Pancreas (tissue), 10 donors: ENCODE data around the gene BAG5. TPM values are rescaled to one million over a fixed set of nuclear protein-coding genes. Genes with fewer than 3 reads are reported as not detected.
A peak's percentile ranks its signal among the peaks of the same experiment; 100 is the strongest.

Experiments
- ATAC-seq, 4 donors: fragments of 200-7000 bp; cut with Tn5 transposase; one replicate each; pipeline versions ENCODE4 v1.8.0 to v1.9.1; 2020; ENCODE audit warnings: mild to moderate bottlenecking in 4 of 4, moderate library complexity in 4 of 4
- DNase-seq, 6 donors: peaks; one replicate each; pipeline ENCODE4 v3.0.0-alpha.2; 2020
- FAIRE-seq: peaks from 2 replicates; lab custom pipeline; 2012; peaks lifted over from hg19 to GRCh38; lab: Jason Lieb, UNC
- H3K27ac ChIP-seq, 4 donors: fragments of 200-600 bp; sonication (generic); 1 replicate in 3 of 4; 2 replicates in 1 of 4; pipeline versions ENCODE4 v1.5.0 to v1.8.0; 2020
- H3K27me3 ChIP-seq, 4 donors: fragments of 200-600 bp; one replicate each; pipeline ENCODE4 v1.8.0; 2021
- H3K36me3 ChIP-seq, 3 donors: fragments of 200-600 bp; sonication (generic) in 1 of 3; one replicate each; pipeline versions ENCODE4 v1.5.0 to v1.8.0; 2020 to 2021
- H3K4me1 ChIP-seq, 3 donors: fragments of 200-600 bp; one replicate each; pipeline ENCODE4 v1.8.0; 2021
- H3K4me3 ChIP-seq, 4 donors: fragments of 200-600 bp; sonication (generic) in 2 of 4; one replicate each; pipeline versions ENCODE4 v1.5.0 to v1.8.0; 2020 to 2021
- H3K9me3 ChIP-seq, 4 donors: fragments of 200-600 bp; one replicate each; pipeline ENCODE4 v1.8.0; 2021
- WGBS, 2 donors: extraction: QIAGEN DNeasy Blood & Tissue Kit; methylation state at CpG; one replicate each; pipeline ENCODE4 v1.1.7; 2013; 5-methylcytosine and 5-hydroxymethylcytosine counted together
- intact Hi-C, 3 donors: fragments of 100-400 bp; cut with DNase I; formaldehyde crosslinking; loops; one replicate each; pipeline versions ENCODE4 v1.11.1 to v1.14.2; 2022
- polyA plus RNA-seq, 2 donors: library from polyadenylated mRNA; stranded (reverse); fragments of 200-250 nt; gene quantifications; one replicate each; pipeline ENCODE4 v1.2.3, GENCODE V29; 2013
- total RNA-seq, 6 donors: library from RNA; stranded (reverse); fragmentation: NEBNext Ultra II Directional in 4 of 6; extraction: Animal tissue kit (Norgen Biotek cat#: 25700) in 4 of 6; gene quantifications; one replicate each; pipeline versions ENCODE4 v1.2.1 to v1.2.4, GENCODE V29; 2021 to 2023
- TF ChIP-seq, protein P1 (sequence below), 4 donors: fragments of 200-600 bp; sonication (generic) in 3 of 4; IDR thresholded peaks; one replicate each; pipeline versions ENCODE4 v1.5.0 to v1.8.0; 2021; ENCODE audit warnings: antibody characterized with exemption in 4 of 4
- donor health status: healthy with polysubstance abuse.
- donor health status: DM: no; HTN: no; CAD: no; lungs with moderate emphysema.
- donor health status: DM: no; HTN: no; CAD: no.
- donor health status: control.
- donor health status: control.
- donor health status: Bipolar disorder and iron deficiency.
- donor health status: DM: yes; HTN: yes; CAD: no.
- donor health status: DM: no; HTN: no; CAD: no.
- donor health status: DM: no; HTN: no; CAD: no.
- donor health status: DM: yes; HTN: yes; CAD: no.

The BAG5 gene
- total and polyA plus RNA-seq, 8 donors: 3.6 to 13.4 (median 8.8) TPM

DNA sequence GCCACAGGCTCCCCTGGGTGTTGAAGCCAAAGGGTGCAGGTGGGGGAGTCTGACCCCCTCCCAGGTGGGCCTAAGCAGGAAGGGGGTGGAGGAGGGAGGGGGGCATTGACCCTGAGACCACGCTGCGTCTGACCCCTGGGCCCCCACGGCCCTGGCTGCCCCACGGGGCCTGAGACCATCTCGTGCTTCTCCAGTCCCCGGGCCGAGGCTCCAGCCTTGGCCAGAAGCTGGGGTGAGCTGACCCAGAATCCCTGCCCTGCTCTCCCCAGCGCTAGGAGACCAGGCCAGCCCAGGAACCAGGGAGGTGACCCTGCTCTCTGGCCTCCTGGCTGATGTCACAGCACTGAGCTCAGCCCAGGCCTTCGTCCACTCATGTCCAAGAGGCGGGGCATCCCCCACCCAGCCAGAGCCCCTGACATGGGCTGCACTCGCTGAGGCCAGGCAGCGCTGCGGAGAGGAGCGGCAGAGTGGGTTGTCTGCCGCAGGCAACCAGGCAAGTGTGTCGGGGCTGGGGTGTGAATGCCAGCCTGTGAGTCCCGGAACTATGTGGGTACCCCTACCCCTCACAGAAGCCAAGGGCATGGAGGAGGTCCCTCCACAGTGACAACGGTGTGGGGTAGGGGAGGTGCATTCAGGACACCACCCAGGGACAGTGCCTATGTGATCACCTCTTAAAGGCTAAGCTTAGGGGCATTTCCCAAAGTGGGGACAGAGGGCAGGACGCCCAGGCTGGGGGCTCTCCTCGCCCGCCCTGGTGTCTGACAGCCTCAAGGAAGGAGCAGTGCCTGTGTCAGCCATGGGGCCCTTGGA lies 27.2 kb downstream of the BAG5 start:
- Histone ChIP-seq H3K27me3 (no peaks in the 10 kb centered on the region), H3K4me3 (no peak overlapping the region), H3K36me3 (no peaks in the 10 kb centered on the region), H3K27ac (no peak overlapping the region), H3K9me3 (no peaks in the 10 kb centered on the region), H3K4me1 (peaks cover 0 to 6% (median 3%) of the 10 kb centered on the region in 3 donors)
- FAIRE-seq (no peak), DNase-seq (peak in 2 of 6 donors; percentile 46 to 73), ATAC-seq (no peak)
- intact Hi-C loops: no loop called here
- TF ChIP-seq, protein P1, sequence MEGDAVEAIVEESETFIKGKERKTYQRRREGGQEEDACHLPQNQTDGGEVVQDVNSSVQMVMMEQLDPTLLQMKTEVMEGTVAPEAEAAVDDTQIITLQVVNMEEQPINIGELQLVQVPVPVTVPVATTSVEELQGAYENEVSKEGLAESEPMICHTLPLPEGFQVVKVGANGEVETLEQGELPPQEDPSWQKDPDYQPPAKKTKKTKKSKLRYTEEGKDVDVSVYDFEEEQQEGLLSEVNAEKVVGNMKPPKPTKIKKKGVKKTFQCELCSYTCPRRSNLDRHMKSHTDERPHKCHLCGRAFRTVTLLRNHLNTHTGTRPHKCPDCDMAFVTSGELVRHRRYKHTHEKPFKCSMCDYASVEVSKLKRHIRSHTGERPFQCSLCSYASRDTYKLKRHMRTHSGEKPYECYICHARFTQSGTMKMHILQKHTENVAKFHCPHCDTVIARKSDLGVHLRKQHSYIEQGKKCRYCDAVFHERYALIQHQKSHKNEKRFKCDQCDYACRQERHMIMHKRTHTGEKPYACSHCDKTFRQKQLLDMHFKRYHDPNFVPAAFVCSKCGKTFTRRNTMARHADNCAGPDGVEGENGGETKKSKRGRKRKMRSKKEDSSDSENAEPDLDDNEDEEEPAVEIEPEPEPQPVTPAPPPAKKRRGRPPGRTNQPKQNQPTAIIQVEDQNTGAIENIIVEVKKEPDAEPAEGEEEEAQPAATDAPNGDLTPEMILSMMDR (IDR thresholded peaks at IDR 0.05): no peak
- WGBS, 2 donors: 86% methylated on average over 20 to 21 of the region's 21 CpGs

DNA sequence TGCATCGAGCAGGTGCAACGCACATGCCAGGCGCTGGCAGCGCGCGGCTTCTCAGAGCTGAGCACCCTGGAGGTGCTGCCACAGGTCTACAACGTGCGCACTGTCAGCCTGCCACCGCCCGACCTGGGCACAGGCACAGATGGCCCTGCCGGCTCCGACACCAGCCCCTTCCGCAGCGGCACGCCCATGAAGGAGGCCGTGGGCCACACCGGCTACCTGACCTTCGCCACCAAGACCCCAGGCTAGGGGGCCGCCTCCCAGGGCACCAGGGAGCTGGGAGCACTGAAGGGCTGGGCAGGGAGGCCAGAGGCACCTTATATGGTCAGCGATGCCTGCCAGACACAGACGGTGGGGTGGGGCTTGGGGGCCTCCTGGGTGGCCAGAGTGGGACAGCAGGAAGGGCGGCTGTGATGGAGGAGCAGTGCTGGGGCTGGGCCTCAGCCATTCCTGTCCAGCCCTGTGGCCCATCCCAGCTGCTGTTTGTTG lies 27.8 kb downstream of the BAG5 start:
- H3K27me3 ChIP-seq: no peaks in the 10 kb centered on the region
- no peak overlapping the region for H3K27ac ChIP-seq
- peaks cover 0 to 13% (median 8%) of the 10 kb centered on the region in 3 donors for H3K4me1 ChIP-seq
- DNase-seq (peak in 2 of 6 donors; percentile 43 to 82), ATAC-seq (no peak), FAIRE-seq (no peak)
- TF ChIP-seq, protein P1 (IDR thresholded peaks at IDR 0.05): no peak
- intact Hi-C loops: no loop called here
- no peak overlapping the region for H3K4me3 ChIP-seq
- no peaks in the 10 kb centered on the region for H3K36me3 ChIP-seq
- 91 to 92% methylated on average over 19 to 22 of the region's 22 CpGs for WGBS, 2 donors
- H3K9me3 ChIP-seq: no peaks in the 10 kb centered on the region

DNA sequence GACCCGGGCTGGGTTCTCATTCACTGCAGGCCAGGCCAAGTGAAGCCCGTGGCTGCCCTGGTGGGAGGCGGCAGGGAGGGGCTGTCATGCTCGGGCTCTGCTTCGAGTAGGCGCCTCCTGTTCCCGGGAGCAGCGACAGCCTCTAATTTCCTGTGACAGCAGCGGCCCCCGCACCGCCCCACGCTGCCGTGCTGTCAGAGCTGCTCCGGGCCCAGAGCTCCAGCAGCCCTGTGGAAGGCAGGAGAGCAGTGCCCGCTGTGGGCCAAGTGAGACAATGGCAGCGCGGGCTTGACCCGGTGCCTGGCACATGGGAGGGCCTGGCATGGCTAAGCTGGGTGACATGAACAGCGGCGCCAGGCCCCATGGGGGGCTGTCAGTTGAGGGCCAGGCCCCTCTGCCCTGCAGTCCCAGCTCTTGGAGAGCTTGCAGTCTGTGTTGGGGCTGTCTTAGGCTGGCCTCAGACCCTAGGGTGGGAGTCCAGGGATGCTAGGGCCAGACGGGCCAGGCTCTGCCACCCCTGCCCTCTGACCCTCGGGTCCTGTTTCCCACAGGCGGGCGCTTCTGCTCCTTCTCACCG lies 28.4 kb downstream of the BAG5 start:
- H3K27ac ChIP-seq: no peak overlapping the region
- FAIRE-seq: no peak

DNA sequence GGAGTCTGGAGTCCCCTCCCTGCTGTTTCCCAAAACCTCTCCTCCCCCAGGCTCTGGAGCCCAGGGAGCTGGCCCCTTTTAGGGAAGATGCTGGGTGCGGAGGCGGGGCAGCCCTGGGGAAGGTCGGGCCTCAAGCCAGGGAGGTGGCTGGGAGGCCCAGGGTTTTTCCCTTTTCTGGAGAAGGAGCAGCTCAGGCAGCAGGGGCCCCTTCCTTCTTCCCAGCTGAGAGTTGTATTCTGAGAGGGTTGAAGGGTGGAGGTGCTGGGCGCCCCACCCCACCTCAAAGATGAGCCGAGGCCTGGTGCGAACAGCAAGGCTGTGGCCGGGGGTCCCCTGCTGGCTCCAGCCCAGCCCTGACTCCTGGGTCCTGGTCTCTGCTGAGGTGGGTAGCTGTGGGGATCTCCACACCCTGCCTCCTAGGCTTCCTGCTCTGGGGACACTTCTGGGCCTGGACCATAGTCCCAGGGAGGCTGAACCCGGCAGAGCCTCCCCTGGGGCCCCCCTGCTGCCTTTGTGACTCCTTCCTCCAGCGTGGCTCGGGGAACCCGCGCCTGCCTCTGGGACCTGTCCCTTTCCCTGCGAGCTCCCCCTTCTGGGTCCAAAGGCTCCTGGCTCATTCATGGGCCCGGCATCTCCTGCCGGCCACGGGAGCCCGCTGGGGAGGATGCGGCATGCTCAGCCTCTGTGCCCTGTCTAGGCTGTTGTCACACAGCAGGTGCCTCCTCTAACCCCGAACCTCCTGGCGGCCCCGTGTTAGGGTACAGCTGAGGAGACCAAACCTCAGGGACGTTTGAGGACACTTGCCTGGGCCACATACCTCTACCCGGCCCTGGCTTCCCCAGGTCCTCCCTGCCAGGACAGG lies 29.1 kb downstream of the BAG5 start:
- no peaks in the 10 kb centered on the region for H3K9me3 ChIP-seq
- no peaks in the 10 kb centered on the region for H3K36me3 ChIP-seq
- no peak for ATAC-seq
- DNase-seq: peak in 2 of 6 donors; percentile 29 to 64
- WGBS, 2 donors: 87% methylated on average over 18 to 23 of the region's 23 CpGs
- H3K4me1 ChIP-seq: peaks cover 0 to 13% (median 8%) of the 10 kb centered on the region in 3 donors
- TF ChIP-seq, protein P1 (IDR thresholded peaks at IDR 0.05): no peak
- H3K27ac ChIP-seq: no peak overlapping the region
- no peak overlapping the region for H3K4me3 ChIP-seq
- intact Hi-C loops: no loop called here
- no peak for FAIRE-seq
- H3K27me3 ChIP-seq: no peaks in the 10 kb centered on the region

More for the DNA sequence above, 28.4 kb downstream of the BAG5 start:
- Histone ChIP-seq H3K4me1 (peaks cover 0 to 13% (median 9%) of the 10 kb centered on the region in 3 donors), H3K27me3 (no peaks in the 10 kb centered on the region), H3K9me3 (no peaks in the 10 kb centered on the region), H3K4me3 (no peak overlapping the region), H3K36me3 (no peaks in the 10 kb centered on the region)
- intact Hi-C loops: no loop called here
- DNase-seq (peak in 2 of 6 donors; percentile 20 to 69), ATAC-seq (no peak)
- TF ChIP-seq, protein P1 (IDR thresholded peaks at IDR 0.05): no peak
- 85 to 90% methylated on average over 19 to 25 of the region's 25 CpGs for WGBS, 2 donors
